DMS53 treated with DMSO at 0.1 percent for 48 hours (cell line): ENCODE measurements around the gene ARNT2.

Experiments
- DNase-seq: peaks from one replicate; lab custom pipeline; 2025; ENCODE audit not compliant: unreplicated experiment; lab: John Stamatoyannopoulos, UW

ARNT2 gene

GRCh38 chr15:80487839-80488390, 83.7 kb downstream of the ARNT2 start:
- DNase-seq = no peak

- DNase-seq = no peak
Observed at GRCh38 chr15:80489030-80489594, 84.9 kb downstream of the ARNT2 start.

DNA sequence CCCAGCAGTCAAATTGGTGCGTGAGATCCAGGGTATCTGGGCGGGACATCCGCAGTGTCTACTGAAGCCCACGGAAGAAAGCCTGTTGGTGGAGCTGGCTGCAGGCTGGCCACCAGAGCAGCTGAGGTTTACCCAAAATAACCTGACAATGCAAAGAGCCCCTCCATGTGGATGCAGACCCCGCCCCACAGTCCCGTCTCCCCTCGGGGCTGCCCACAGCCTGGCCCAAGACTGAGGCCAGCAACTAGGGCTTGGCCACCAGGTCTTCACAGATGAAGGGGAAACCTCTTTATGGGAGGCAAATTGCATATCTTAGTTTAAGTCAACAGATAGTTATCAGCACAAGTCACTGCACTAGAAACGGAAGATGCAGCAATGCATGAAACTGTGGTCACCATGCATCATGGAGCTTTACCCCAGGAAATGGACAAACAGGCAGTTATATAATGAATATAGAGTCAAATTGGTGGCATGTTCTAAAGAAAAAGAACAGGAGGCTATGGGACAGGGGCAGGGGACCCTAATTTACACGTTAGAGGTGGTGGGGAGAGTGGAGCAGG, 86.3 kb downstream of the ARNT2 start:
- no peak for DNase-seq

DNA sequence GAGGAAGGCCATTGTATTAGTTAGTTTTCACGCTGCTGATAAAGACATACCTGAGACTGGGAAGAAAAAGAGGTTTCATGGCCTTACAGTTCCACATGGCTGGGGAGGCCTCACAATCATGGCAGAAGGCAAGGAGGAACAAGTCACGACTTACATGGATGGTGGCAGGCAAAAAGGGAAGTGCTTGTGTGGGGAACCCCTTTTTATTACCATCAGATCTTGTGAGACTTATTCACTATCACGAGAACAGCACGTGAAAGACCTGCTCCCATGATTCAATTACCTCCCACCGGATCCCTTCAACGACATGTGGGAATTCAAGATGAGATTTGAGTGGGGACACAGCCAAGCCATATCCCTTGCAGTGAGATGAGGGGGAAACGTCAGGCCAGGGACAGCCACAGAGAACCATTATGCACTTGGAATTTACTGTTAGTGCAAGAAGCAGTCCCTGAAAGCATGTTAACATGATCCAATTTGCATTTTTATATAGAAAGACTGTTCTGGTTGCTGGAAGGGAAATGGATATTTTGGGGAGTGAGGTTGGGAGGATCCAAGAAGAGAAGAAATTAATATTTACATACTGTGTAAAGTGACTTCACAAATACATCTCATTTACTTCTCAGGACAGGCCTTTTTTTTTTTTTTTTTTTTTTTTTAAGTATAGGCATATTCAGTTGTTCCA, 87.1 kb downstream of the ARNT2 start:
- DNase-seq = no peak

- DNase-seq = no peak
Observed at GRCh38 chr15:80492409-80492808, 88.2 kb downstream of the ARNT2 start.

DNA sequence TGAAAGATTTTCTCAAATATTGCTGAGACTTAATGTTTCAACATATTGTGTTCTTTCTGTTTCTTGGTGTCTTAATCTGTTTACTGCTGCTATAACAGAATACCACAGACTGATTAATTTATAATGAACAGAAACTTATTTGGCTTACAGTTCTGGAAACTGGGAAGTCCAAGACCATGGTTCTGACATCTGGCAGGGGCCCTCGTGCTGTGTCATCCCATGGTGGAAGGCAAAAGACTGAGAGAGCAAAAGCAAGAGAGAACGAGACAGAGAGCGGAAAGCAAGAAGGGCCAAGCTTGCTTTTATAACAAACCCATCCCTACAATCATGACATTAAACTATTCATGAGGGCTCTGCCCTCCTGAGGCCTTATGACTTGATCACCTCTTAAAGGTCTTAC, 88.7 kb downstream of the ARNT2 start:
- no peak for DNase-seq

DNA sequence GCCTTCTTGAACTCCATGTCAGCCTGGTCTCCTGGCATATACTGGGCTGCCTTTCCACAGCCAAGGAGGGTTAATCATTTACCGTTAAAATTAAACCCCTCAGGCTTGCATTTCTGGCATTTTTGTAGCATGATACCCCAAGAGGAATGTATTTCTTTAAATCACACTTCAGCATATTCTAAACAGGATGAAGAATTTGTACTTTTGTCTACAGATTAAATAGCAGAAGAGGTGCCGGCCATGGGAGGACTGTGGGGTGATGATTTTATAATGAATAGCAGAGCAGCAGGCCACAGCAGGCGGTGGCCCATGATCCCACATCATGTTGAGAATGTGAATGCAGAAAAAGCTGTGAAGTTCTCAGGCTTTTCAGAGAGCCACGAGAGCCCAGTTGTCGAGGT, 90.2 kb downstream of the ARNT2 start:
- DNase-seq = no peak

DNA sequence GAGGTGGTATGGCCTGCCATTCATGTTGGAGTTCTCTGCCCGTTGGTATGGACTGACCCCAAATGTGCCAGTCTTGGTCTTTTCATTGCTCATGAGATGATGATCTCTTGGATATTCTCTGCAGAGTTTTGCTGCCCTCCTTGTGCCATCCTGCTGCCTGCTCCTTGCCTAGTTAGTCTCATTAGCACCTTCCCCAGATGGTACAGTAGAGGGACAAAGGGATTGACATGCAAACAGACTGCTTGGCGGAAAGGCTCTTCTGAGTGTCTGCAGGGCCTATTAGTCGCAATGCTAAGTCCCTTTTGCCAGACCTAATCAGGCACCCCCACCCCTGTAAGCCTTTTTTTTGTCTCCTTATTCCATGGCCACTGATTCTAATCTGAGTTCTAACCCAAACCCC, 90.6 kb downstream of the ARNT2 start:
- no peak for DNase-seq

- no peak for DNase-seq
Observed at GRCh38 chr15:80495401-80495942, 91.3 kb downstream of the ARNT2 start.

GRCh38 chr15:80496096-80496495, 91.9 kb downstream of the ARNT2 start:
- DNase-seq = no peak

DNA sequence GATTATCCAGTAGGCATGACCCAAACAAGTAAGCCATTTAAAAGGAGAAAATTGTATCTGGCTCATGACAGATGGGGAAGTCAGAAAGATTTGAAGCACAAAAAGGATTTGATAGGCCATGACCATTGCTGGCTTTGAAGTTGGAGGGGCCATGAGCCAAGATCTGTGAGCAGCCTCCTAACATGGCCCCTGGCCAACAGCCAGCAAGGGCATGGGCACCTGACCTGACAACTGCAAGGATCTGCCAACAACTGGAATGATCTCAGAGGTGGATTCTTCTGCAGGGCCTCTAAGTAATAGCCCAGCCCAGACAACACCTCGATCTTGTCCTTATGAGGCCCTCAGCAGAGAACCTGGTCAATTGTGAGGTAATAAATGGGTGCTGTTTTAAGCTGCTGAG, 93.0 kb downstream of the ARNT2 start:
- DNase-seq = no peak

DNA sequence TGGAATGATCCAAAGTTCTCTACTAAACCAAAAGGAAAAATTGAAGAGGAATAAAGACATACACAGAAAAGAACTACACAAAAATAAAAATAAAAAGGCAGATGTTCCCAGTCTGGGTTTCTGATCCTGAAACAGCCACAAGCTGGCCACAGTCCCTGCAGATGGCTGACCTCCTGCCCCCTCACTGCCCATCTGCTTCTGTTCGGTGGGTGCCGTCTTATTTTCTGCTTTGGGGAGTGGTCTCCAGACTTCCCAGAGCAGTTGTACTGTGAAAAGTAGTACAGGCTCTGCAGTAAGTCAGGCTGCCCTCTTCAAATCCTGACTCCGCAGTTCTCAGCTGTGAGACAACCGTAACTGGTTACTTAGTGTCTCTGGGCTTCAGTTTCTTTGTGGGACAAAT, 94.5 kb downstream of the ARNT2 start:
- DNase-seq = no peak

DNA sequence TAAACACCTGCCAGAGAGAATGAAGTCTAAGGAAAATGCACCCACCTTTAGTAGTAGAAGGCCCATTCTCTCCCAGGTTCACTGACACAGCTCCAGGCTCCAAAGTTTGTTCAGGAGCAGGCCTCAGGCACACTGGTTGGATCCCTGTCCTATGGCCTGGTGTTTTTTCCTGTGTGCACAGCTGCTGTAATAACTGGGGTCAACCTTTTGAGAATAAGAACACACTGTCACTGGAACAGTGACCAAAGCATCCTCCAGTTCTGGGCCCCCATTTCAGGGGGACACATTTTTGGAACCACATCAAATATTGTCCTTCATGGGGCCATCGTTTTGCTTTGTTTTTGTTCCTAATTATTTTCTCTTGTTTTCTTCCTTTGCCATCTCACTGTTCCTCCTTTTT, 95.8 kb downstream of the ARNT2 start:
- no peak for DNase-seq

DNA sequence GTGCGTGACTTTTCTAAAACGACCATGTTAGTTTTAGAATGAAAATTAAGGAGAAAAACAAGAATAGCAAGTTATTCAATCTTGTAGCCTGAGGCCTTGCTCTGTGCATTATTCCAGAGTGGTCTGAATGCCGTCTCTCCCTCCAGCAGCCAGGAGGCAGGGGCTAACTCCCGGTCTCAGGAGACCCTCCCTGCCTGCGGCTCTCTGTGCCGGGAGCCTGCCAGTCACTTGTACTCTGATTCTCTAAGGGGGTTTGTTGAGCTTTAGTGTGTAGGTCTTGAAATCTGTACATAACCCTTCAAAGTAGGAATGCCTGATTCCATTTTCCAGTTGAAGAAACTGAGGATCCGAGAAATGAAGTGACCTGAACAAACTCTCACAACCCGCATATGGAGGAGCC, 97.3 kb downstream of the ARNT2 start:
- DNase-seq = no peak

DNA sequence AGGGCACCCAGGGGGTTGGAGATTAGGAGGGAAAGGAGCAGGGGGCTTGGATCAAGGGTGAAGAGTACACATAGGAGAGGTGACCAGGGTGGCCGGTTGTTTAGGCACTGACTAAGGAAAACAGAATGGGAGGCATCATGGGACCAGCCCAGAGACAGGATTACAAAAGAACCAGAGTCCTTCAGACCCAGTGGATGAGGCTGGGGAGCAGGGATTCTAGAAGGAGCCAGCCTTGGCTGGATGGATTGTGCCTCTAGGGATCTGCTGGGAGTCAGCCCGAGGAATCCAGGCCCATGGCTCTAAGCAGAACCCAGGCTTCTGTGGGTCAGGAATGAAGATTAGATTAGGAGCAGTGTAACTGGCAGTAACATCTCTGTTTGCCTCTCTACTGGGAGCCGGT, 98.6 kb downstream of the ARNT2 start:
- no peak for DNase-seq

GRCh38 chr15:80503319-80503952, 99.3 kb downstream of the ARNT2 start:
- DNase-seq = no peak

DNA sequence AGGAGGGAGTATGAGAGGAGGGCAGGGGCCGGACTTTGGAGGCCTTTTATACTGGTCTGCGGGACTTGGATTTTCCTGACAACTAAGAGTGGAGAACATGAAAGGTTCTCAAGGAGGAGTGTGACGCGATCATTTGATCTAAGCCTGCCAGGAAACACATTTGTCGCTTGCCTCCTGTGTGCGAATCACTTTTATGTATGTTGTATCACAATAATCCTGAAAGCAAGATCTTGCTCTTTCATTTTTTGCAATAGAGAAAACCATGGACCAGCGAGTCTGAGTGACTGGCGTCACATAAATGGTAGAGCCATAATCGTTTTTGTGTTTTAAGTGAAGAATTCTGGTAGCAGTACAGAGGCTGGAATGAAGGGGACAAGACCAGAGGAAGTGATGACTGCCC, 100.7 kb downstream of the ARNT2 start:
- no peak for DNase-seq

DNA sequence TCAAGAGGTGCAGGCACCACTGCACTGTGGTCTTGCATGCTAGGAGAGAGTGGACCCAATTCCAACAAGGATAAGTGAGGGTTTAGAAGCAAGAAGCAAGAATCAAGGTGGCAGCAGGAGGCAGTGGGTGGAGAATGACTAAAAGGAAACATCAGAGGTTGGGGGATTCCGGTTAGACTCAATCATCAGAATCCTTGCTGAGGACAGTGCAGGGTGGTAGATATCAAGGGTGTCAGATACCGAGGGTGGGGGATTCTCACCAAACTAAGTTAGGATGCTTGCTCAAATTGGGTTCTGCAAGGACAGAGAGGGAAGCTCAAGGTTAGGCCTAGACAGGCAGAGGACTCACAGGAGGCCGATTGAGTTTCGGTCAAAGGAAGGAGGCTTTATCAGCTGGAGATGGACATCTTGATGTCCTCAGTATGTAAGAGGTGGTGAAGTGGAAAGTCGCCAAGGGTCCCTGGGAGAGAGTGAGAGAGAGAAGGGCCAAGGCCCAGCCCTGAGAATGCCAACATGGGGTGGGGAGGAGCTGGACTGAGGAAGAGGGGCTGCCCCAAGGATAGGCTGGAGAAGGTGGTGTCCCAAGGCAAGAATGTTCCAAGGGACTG, 102.2 kb downstream of the ARNT2 start:
- no peak for DNase-seq

GRCh38 chr15:80507131-80507530, 102.9 kb downstream of the ARNT2 start:
- no peak for DNase-seq

DNA sequence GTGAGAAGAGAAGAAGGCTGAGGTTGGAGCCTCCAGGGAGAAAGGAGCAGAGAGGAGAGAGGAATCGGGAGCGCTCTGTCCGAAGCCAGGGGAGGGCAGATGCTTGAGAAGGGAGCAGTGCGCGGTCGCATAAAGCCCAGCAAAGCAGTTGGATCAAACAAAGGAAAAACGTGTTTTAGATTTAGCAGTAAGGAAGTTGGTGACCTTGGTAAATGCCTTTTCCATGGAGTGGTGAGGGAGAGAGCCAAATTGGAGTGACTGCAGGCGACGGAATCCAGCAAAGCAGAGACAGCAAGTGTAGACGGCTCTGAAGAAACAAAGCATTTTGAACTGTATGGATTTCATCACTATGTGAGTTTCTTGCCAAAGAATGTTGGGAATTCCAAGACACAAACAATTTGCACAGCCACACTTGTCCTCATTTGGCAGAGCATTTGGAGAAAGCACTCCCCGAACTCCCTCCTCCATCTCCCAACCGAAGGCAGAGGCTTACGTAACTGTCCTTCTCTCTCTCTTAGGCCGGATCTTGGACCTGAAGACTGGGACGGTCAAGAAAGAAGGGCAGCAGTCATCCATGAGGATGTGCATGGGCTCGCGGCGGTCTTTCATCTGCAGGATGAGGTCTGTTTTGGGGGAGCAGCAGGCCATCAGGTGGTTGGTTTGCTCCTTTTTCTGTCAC, 103.6 kb downstream of the ARNT2 start:
- DNase-seq = no peak

GRCh38 chr15:80508783-80509182, 104.6 kb downstream of the ARNT2 start:
- DNase-seq = no peak
